Renal pelvis (tissue), 4 donors: ENCODE measurements around the gene CNIH2. TPM values are rescaled to one million over a fixed set of nuclear protein-coding genes. Genes with fewer than 3 reads are reported as not detected.
A peak's percentile ranks its signal among the peaks of the same experiment; 100 is the strongest.
"Not testable (repeated sequence)": the region's sequence is repeated elsewhere in the genome, so short reads cannot be mapped to it uniquely, and the experiment has no call there.

Experiments used
- DNase-seq: peaks from one replicate; pipeline ENCODE4 v3.0.0-alpha.2; 2013
- polyA plus RNA-seq, 3 donors: library from polyadenylated mRNA; unstranded; fragments of 120-200 nt; gene quantifications; one replicate each; pipeline ENCODE4 v1.2.1, GENCODE V29; 2013; ENCODE audit not compliant: insufficient read length in 3 of 3

CNIH2 gene
- polyA plus RNA-seq, 3 donors, result 4.3 to 4.4 (median 4.4) TPM

DNA sequence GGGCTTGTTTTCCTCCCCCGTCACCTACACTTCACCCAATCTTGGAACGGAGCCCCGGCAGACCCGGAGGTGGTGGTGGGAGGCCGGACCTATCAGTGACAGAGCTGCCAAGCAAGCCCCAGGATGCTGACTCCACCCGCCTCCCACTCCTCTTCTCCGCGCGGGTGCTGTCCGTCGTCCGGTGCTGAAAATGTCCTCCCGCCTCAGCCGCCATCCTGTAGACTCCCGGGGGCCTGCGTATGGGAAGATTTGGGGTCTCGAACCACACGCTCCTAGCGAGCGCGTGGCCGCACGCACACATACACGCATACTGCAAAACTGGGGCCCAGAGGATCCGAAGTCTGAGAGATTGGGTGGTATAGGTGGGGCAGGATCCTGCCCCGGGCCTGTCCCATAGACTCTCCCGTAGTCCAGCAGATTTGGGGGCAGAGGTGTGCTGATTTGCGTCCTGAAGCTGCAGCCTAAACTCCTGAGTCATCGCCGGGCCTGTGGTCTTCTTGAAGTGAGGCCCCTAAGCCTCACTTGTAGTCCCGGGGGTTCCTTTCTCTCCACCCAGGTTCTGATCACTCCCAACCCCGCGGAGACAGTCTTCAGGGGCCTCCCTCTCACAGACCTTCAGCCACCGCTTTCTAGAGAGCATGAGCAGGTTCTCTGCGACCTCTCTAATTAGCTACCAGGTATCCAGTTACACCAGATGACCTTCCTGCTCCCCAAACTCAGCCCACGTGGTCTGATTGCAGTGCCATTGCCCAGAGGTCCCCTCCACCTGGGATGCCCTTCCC, 11.8 kb downstream of the CNIH2 start:
- DNase-seq, result peak; percentile 87

DNA sequence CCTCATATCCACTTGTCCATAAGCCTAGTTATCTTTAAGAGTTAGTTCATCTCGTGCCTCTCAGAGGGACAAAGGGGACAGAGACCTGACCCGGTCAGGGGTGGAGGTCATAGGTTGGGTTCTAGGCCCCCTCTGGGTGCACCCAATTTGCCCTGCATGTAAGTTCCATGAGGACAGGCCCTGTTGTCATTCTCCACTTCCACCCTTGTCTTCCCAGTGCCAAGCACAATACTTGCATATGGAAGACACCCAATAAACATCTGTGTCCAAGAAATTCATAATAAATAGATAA, 12.3 kb downstream of the CNIH2 start:
- DNase-seq, result no peak

DNA sequence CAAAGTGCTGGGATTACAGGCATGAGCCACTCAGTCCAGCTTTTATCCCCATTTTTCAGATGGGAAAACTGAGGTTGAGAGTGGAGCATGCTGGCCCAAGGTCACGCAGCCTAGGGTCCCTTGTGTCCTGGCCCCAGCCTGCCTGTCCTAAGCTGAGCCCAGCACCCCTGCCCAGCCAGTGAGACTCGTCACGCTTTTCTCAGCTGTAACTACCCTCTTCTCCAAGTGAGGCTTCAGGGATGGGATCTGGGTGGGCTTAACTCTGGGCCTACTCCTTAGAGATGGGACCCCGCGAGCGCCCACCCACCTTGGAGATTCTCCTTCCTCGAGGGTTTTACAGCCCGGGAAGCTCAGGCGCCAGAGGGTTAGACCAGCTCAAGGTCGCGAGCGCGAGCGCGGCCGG, 13.3 kb downstream of the CNIH2 start:
- no peak for DNase-seq

DNA sequence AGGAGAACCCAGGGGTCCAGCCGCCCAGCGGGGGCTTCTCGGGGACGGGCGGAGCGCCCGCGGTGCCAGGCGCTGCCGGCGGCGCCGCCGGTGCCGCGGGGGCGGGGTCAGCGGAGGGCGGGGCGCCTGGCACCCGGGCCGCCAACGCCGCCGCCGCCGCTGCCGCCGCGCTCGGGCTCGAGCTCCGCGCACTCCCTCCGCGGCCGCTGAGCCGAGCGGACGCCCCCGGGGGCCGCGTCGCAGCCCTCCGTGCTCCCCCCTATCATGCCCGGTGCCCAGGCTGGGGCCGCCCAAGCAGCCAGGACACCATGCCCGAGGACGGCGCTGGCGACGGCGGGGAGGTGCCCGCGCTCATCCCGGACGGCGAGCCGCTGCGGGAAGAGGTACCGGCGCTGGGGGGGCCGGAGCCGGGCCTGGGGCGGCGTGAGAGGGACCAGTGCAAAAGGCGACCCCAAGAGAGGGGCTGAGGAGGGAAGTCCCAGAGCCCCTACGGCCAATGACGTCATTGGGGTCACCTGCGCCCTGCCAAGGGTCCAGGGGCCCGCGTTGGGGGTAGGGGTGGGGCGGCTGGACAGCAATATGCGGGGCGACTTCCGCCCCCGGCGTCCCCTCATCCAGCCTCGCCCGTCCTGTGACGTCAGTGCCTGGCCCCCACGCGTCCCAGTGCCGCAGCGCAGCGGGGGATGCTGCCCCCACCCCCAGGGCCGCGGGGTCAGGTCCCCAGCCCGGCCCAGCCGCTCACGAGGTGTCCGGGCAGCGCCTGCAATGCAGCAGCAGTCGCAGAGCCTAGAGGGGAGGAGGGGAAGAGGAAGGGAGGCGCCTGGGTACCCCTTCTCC, 13.9 kb downstream of the CNIH2 start, which contains the start of gene TMEM151A:
Gene TMEM151A, plus strand, starts transcription at position 189 of the 837 bp plus-strand sequence. Its CDS starts 120 bp downstream, at position 309.
- no peak for DNase-seq

DNA sequence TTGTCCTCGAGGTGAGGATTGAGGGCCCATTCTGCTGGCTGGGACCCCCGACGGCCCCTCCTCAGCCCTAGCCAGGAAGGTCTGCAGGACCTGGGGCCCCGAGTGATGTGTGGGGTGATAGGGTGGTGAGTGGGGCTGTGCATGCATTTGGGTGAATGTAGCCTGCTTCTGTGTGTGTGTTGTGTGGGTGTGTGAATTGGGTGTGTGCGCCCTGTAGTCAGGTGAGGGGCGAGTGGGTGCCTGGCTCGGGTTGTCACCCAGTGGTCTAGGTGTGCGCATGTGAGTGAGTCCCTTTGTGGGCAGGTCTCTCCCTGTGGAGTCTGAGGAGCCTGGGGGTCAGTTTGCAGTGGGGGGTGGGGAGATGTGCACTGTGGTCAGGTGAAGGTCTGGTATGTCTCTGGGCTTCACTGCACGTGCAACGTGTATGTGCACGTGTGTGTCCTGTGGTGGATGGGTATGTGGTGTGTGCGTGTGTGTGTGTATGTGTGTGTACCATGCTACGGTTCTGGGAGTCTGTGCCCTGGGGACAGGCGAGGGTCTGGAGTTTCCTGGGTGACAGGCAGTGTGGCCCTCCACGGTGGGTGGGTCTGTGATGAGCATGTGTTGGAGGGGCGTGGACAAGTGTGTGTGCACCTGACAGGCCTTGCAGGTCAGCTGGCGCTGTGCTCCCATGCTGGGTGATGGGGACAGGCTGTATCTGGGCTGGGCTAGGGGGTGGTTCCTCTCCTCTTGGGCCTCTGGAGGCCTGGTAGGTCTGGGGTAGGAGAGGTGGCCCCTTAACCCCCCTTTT, 14.8 kb downstream of the CNIH2 start:
- no peak for DNase-seq

DNA sequence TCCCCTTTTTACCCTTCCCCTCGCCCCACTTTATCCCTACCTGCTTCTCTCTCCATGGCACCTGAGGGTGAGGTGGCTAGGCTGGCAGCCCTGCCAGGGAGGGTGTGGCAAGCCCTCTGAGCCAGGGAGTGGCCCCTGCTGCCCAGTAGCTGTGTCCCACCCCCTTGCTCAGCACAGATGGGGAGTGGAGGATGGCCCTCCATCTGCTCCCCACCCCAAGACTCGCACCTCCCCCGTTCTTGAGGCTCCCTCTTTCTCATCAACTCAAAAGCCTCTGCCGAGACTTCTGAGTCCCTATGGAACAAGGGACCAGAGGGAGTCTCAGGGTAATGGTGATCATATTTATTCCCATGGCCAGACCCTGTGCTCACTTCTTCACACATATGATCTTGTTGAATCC, 15.4 kb downstream of the CNIH2 start:
- no peak for DNase-seq

DNA sequence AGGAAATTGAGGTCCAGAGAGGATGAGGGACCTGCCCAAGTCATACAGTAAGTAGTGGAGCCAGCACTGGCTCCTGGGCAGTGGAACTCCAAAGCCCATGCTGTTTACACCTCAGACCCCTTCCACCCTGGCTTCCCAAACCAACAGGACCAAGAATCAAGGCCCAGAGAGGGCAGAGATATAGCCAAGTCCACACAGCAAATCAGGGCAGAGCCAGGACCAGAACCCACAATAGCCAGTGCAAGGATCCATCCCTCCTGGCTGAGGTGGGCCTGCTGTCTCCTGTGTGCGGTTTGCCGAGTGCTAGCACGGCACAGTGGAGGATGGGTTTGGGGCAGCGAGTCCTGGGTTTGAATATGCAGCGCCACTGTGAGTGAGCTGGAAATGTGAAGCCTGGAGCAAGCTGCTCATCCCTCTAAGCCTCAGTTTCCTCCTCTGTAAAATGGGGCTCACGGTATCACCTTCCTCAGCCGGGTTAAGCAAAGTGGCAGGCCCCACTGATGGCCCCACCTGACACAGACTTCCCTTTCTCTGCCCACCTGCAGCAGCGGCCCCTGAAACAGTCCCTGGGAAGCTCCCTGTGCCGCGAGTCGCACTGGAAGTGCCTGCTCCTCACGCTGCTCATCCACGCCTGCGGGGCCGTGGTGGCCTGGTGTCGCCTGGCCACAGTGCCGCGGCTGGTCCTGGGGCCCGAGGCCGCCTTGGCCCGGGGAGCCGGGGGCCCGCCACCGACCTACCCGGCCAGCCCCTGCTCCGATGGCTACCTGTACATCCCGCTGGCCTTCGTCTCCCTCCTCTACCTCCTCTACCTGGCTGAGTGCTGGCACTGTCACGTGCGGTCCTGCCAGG, 16.0 kb downstream of the CNIH2 start:
- no peak for DNase-seq

DNA sequence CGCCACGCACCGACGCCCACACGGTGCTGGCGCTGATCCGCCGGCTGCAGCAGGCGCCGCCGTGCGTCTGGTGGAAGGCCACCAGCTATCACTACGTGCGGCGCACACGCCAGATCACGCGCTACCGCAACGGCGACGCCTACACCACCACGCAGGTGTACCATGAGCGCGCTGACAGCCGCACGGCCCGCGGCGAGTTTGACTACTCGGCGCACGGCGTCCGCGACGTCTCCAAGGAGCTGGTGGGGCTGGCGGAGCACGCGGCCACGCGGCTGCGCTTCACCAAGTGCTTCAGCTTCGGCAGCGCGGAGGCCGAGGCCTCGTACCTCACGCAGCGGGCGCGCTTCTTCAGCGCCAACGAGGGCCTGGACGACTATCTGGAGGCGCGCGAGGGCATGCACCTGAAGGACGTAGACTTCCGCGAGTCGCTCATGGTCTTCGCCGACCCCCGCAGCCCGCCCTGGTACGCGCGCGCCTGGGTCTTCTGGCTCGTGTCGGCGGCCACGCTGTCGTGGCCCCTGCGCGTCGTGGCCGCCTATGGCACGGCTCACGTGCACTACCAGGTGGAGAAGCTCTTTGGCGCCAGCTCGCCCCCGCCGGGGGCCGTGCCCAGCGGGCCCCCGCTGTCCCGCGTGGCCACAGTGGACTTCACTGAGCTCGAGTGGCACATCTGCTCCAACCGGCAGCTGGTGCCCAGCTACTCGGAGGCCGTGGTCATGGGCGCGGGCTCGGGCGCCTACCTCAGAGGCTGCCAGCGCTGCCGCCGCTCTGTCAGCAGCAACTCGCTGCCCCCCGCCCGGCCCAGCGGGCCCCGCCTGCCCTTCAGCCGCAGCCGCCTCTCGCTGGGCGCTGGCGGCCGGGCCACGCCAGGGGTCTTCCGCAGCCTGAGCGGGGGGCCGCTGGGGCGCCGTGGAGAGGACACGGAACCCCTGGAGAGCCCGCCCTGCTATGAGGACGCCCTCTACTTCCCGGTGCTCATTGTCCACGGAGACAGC, 16.9 kb downstream of the CNIH2 start:
- DNase-seq, result no peak

DNA sequence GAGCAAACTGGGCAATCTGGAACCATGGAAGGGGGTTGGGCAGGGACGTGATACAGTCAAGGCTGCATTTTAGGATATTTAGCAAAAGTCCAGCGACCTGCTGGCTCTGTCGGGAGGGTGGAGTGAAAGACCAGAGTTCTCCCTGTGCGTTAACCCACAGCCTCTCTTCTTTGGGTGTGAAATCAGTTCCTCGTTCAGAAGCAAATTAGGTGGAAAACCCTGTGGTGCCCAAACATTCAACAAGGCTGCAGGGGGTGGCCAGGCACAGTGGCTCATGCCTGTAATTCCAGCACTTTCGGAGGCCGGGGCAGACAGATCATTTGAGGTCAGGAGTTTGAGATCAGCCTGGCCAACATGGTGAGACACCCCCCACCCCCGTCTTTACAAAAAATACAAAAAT, 19.6 kb downstream of the CNIH2 start:
- no peak for DNase-seq

DNA sequence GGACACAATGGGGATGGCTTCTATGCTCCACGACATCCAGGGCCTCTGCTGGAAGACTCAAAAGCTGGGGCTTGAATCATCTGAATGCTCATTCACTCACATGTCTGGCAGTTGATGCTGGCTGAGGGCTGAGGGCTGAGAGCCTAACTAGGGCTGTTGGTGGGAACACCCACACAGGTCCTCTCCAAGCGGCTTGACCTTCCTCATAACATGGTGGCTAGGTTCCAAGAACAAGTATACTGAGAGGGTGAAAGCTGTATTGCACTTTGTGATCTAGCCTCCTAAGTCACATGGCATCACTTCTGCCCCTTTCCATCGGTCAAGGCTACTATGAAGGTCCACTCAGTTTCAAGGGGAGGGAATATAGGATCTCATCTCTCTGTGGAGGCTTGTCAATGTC, 21.2 kb downstream of the CNIH2 start:
- DNase-seq, result no peak

DNA sequence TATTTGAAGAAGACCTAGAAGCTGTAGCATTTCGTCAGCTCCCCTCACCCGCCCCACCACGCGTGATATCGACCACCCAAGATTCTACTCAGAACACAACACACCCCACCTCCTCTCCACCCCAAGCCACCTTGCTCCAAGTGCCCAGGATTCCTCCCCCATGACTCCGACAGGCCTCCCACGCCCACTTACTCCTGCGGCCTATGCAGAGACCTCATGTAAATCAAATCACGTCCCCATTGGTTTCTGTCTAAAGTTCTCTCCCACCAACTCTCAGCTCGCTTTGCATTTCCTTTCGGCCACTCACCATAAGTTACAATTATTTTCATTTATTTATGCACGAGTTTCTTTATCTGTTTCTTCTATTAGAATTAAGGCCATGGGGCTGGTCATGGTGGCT, 24.7 kb downstream of the CNIH2 start:
- no peak for DNase-seq

DNA sequence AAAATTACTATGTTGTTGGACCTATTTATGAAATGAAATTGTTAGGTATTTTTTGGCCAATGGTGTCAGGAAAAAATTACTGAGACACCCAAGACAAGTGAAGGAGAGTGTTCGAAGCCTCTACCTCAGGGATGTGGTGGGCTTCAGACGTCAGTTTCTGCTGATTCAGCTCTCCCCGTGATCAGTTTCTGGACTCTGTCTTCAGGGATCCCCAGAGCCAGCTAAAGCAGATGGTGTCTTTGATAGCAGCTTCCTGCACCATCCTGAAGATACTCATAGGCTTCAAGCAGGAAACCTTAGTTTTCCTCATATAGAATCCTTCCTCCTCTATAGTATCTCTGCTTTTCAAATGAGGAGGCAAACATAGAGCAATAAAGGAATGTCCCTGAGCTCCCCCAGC, 31.5 kb downstream of the CNIH2 start:
- DNase-seq, result no peak

DNA sequence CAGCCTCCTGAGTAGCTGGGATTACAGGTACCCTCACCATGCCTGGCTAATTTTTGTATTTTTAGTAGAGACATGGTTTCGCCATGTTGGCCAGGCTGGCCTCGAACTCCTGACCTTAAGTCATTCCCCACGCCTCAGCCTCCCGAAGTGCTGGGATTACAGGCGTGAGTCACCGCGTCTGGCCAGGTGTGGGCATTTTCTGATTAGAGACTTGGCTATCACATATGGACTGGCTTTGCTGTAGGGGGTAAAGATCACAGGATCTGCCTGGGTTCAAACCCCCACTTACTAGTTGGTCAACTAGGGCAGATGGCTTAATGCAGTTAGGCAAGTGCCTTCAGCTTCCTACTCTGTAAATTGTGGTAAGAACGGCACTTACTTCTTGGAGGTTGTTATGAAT, 32.3 kb downstream of the CNIH2 start:
- no peak for DNase-seq

DNA sequence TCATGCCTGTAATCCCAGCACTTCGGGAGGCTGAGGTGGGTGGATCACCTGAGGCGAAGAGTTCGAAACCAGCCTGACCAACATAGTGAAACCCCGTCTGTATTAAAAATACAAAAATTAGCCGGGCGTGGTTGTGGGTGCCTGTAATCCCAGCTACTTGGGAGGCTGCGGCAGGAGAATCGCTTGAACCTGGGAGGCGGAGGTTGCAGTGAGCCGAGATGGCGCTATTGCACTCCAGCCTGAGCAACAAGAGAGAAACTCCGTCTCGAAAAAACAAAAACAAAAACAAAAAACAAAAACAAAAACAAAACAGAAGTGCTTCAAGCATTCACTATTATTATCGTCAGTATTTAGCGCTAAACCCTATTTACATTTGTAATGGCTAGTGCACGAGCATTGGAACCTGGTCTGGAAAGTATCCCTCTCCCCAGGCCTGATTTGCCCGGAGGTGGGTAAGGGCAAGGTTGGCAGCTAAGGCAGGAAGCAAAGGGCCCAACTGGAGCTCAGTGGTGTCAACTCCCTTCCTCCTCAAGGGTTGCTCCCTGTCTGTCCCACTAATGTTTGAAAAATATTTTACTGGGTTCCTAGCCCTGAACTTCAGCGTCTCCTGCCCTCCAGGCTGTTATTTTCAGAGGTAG, 32.9 kb downstream of the CNIH2 start:
- DNase-seq, result not testable (repeated sequence)

DNA sequence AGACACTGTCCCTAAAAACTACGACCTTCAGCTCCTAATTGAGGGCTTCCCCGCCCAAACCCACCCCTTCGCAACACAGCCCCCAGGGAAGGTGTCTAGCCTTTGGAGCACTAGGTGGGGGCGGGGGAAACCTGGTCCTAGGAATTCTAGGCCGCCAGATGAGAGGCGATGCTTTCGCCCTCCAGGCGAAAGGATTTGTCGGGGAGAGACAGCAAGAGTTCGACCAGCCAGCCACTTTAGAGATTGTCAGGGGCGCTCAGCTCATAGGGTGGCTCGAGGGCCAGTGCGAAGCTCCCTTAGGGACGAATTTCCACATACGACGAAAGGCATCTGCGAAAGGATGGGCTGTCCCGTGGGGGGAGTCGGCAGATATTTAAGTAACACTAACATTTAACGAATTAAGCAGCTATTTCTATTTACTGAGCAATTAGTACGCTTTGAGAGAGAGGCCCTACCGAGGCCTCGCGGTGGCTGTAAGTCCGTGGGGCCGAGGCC, 33.5 kb downstream of the CNIH2 start:
- no peak for DNase-seq

DNA sequence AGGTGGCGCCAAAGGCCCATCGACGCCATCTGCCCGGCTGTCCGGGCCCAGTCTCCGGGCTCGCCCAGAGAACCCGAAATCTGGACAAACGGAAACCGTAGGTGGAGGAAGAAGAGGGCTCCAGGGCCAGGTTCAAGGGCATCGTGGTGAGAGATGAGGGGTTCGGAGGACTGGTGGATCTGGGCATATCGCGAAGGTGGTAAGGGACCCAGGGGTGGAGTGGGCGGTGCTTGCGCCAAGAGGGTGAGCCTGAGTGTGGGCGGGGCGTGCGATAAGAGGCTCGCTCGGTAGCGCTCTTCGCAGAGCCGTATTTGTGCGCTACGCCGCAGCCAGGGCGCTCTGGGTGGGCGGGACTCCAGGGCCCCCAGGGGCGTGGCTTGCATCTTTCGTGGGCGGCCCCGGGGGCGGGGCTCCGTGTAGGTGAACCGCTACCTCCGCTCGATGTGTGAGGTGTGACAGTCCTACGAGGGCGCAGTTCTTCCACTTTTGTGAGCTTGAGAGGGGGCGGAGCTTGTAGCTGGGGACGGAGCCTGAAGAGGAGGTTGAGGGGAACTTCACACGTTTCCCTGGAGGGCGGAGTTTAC, 34.1 kb downstream of the CNIH2 start:
- peak; percentile 92 for DNase-seq

DNA sequence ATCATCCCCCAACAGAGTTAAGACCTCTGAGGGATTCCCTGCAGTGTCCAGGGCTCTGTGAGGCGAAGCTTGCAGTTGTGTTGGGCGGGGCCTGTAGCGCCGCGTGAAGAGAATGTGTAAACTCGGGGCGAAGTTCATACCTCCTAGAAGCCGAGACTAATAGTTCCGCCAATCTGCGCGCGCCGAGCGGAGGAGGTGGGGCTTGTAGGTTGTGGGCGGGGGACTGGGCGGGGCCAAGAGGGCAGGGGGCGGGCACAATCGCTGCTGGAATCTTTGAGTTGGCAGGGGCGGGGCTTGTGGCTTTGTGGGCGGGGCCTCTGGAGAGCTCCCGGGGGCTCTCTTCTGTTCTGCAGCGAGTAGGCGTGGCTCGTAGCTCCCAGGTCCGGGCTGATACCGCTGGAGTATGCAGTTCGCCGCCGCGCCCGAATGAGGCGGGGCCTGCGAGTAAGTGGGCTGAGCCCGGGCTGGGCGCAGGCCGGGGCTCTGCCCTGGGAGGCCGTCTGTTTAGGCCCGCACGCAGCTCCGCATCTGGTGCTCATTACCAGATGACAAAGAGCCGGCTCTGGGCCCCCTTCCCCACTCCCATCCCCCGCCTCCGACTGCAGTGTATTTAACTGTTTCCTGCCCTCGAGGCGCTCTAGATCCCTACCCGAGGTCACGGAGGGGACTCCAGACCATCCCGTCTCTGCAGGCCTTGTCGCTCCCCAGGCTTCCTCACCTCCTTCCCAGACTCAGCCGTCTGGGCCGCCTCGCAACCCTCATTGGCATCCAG, 34.8 kb downstream of the CNIH2 start:
- peak; percentile 97 for DNase-seq
